ENCODE data around the gene ANKRD30A. TPM values are rescaled to one million over a fixed set of nuclear protein-coding genes. Genes with fewer than 3 reads are reported as not detected.
"Not testable (repeated sequence)": the region's sequence is repeated elsewhere in the genome, so short reads cannot be mapped to it uniquely, and the experiment has no call there.

ANKRD30A gene
- total RNA-seq, 3 donors from 2014 or later = not detected

GRCh38 chr10:37344413-37344812, 219.0 kb downstream of the ANKRD30A start:
- ATAC-seq = no peak
- Histone ChIP-seq H3K4me1 (ENCODE audit: low read depth) (no peaks in the 10 kb centered on the region), H3K4me3 (no peak overlapping the region), H3K9me3 (peaks cover 55% of the 10 kb centered on the region), H3K36me3 (ENCODE audit: low read depth) (no peaks in the 10 kb centered on the region)
- TF ChIP-seq CTCF (IDR thresholded peaks at IDR 0.05) = no peak
- intact Hi-C loops (cut with DNase I, micrococcal nuclease) = no loop called here
- DNase-seq = no peak

- DNase-seq (no peak), ATAC-seq (no peak)
- no peaks in the 10 kb centered on the region for H3K4me1 ChIP-seq (ENCODE audit: low read depth)
- H3K9me3 ChIP-seq = peaks cover 75% of the 10 kb centered on the region
- no peak overlapping the region for H3K4me3 ChIP-seq
- no peak for TF ChIP-seq CTCF (IDR thresholded peaks at IDR 0.05)
- intact Hi-C loops (cut with DNase I, micrococcal nuclease) = no loop called here
- H3K36me3 ChIP-seq (ENCODE audit: low read depth) = no peaks in the 10 kb centered on the region
Observed at GRCh38 chr10:37379991-37380390, 254.6 kb downstream of the ANKRD30A start.

GRCh38 chr10:37381271-37381670, 255.9 kb downstream of the ANKRD30A start:
- ATAC-seq = no peak
- intact Hi-C loops (cut with DNase I, micrococcal nuclease) = no loop called here
- Histone ChIP-seq H3K9me3 (peaks cover 77% of the 10 kb centered on the region), H3K4me3 (no peak overlapping the region), H3K36me3 (ENCODE audit: low read depth) (no peaks in the 10 kb centered on the region), H3K4me1 (ENCODE audit: low read depth) (no peaks in the 10 kb centered on the region)
- DNase-seq = no peak
- no peak for TF ChIP-seq CTCF (IDR thresholded peaks at IDR 0.05)

GRCh38 chr10:37384923-37385322, 259.5 kb downstream of the ANKRD30A start:
- H3K9me3 ChIP-seq = peaks cover 61% of the 10 kb centered on the region
- no peaks in the 10 kb centered on the region for H3K4me1 ChIP-seq (ENCODE audit: low read depth)
- intact Hi-C loops (cut with DNase I, micrococcal nuclease) = no loop called here
- H3K36me3 ChIP-seq (ENCODE audit: low read depth) = no peaks in the 10 kb centered on the region
- no peak for DNase-seq
- TF ChIP-seq CTCF (IDR thresholded peaks at IDR 0.05) = no peak
- ATAC-seq = no peak
- H3K4me3 ChIP-seq = no peak overlapping the region

- intact Hi-C loops (cut with DNase I, micrococcal nuclease) = no loop called here
- Histone ChIP-seq H3K4me3 (no peak overlapping the region), H3K4me1 (ENCODE audit: low read depth) (no peaks in the 10 kb centered on the region), H3K36me3 (ENCODE audit: low read depth) (no peaks in the 10 kb centered on the region), H3K9me3 (peaks cover 49% of the 10 kb centered on the region)
- no peak for ATAC-seq
- no peak for DNase-seq
- no peak for TF ChIP-seq CTCF (IDR thresholded peaks at IDR 0.05)
Observed at GRCh38 chr10:37390926-37391325, 265.5 kb downstream of the ANKRD30A start.

- intact Hi-C loops (cut with DNase I, micrococcal nuclease); H3K4me3 ChIP-seq; ATAC-seq; H3K4me1 ChIP-seq (ENCODE audit: low read depth); H3K36me3 ChIP-seq (ENCODE audit: low read depth); DNase-seq: not testable (repeated sequence)
- H3K9me3 ChIP-seq = peaks cover 56% of the 10 kb centered on the region
Observed at GRCh38 chr10:37400774-37401173, 275.4 kb downstream of the ANKRD30A start.
